Measurements from ENCODE around the gene MYH7.

Gene MYH7

GRCh38 chr14:23370221-23370620 lies 65.2 kb downstream of the MYH7 start:
- Histone ChIP-seq H3K4ac (ENCODE audit: low read depth in 1 of 2, low read length in 2 of 2) (no peak overlapping the region), H3K27me3 (ENCODE audit: control insufficient read depth in 1 of 2, insufficient read depth in 1 of 2, low read length in 2 of 2) (peaks cover 52 to 62% of the 10 kb centered on the region in 2 experiments), H3K14ac (ENCODE audit: low read length in 2 of 2) (no peak overlapping the region), H3K79me1 (replicated peaks; ENCODE audit: low read length, poor library complexity, severe bottlenecking) (no peaks in the 10 kb centered on the region), H3K4me3 (ENCODE audit: insufficient read depth in 1 of 2, low read depth in 1 of 2, low read length in 2 of 2) (no peak overlapping the region), H2BK5ac (ENCODE audit: low read depth, low read length, poor library complexity, severe bottlenecking) (no peak overlapping the region), H2AK5ac (ENCODE audit: low read length, severe bottlenecking) (no peak overlapping the region), H3K4me2 (ENCODE audit: low read length, poor library complexity, severe bottlenecking) (no peak overlapping the region), H2BK15ac (ENCODE audit: low read depth, poor library complexity, severe bottlenecking) (no peak overlapping the region), H2BK12ac (ENCODE audit: low read length in 2 of 2) (no peak overlapping the region), H3K4me1 (ENCODE audit: control insufficient read depth, insufficient read depth, low read depth, low read length) (peaks cover 9% of the 10 kb centered on the region), H4K8ac (ENCODE audit: low read length) (no peak overlapping the region), H3K9me3 (ENCODE audit: control insufficient read depth, low read length) (no peaks in the 10 kb centered on the region), H3K23ac (ENCODE audit: low read length in 2 of 2) (no peak overlapping the region), H3K36me3 (ENCODE audit: control insufficient read depth in 1 of 2, insufficient read depth in 2 of 2, low read depth in 1 of 2, low read length in 2 of 2) (no peaks in the 10 kb centered on the region), H3K9ac (ENCODE audit: low read length) (no peak overlapping the region), H2AFZ (ENCODE audit: low read depth, low read length) (no peak overlapping the region), H2BK120ac (ENCODE audit: low read depth, low read length) (no peak overlapping the region), H4K91ac (ENCODE audit: low read length) (no peak overlapping the region), H3K27ac (ENCODE audit: low read length, poor library complexity, severe bottlenecking) (no peak overlapping the region), H3K18ac (ENCODE audit: low read depth in 1 of 2, low read length in 2 of 2) (no peak overlapping the region)
- no peak for DNase-seq
- 31% methylated on average over 1 of the region's 1 CpG for WGBS

- Histone ChIP-seq H2BK120ac (ENCODE audit: low read depth, low read length) (peak overlapping the region; percentile 58), H4K91ac (ENCODE audit: low read length) (peak overlapping the region; percentile 84), H3K4ac (ENCODE audit: low read depth in 1 of 2, low read length in 2 of 2) (peak overlapping the region in 1 of 2 experiments; percentile 13), H3K27me3 (ENCODE audit: control insufficient read depth in 1 of 2, insufficient read depth in 1 of 2, low read length in 2 of 2) (peaks cover 34 to 60% of the 10 kb centered on the region in 2 experiments), H3K4me1 (ENCODE audit: control insufficient read depth, insufficient read depth, low read depth, low read length) (peaks cover 16% of the 10 kb centered on the region), H2BK5ac (ENCODE audit: low read depth, low read length, poor library complexity, severe bottlenecking) (peak overlapping the region; percentile 47), H2AFZ (ENCODE audit: low read depth, low read length) (peak overlapping the region; percentile 75), H3K9ac (ENCODE audit: low read length) (peak overlapping the region; percentile 78), H3K4me3 (ENCODE audit: insufficient read depth in 1 of 2, low read depth in 1 of 2, low read length in 2 of 2) (no peak overlapping the region), H3K79me1 (replicated peaks; ENCODE audit: low read length, poor library complexity, severe bottlenecking) (peaks cover 8% of the 10 kb centered on the region), H2BK12ac (ENCODE audit: low read length in 2 of 2) (peak overlapping the region in 1 of 2 experiments; percentile 59), H3K18ac (ENCODE audit: low read depth in 1 of 2, low read length in 2 of 2) (peak overlapping the region; percentile 81 to 83), H3K36me3 (ENCODE audit: control insufficient read depth in 1 of 2, insufficient read depth in 2 of 2, low read depth in 1 of 2, low read length in 2 of 2) (no peaks in the 10 kb centered on the region), H2AK5ac (ENCODE audit: low read length, severe bottlenecking) (no peak overlapping the region), H2BK15ac (ENCODE audit: low read depth, poor library complexity, severe bottlenecking) (peak overlapping the region; percentile 29), H4K8ac (ENCODE audit: low read length) (peak overlapping the region; percentile 85), H3K4me2 (ENCODE audit: low read length, poor library complexity, severe bottlenecking) (peak overlapping the region; percentile 93), H3K23ac (ENCODE audit: low read length in 2 of 2) (no peak overlapping the region), H3K14ac (ENCODE audit: low read length in 2 of 2) (no peak overlapping the region), H3K27ac (ENCODE audit: low read length, poor library complexity, severe bottlenecking) (peak overlapping the region; percentile 75), H3K9me3 (ENCODE audit: control insufficient read depth, low read length) (no peaks in the 10 kb centered on the region)
- DNase-seq: peak; percentile 82
- 3% methylated on average over 34 of the region's 34 CpGs for WGBS
Observed at GRCh38 chr14:23366426-23366921, 69.0 kb downstream of the MYH7 start.

- peak overlapping the region in 1 of 2 experiments; percentile 75 for H2BK12ac ChIP-seq (ENCODE audit: low read length in 2 of 2)
- H3K4me3 ChIP-seq (ENCODE audit: insufficient read depth in 1 of 2, low read depth in 1 of 2, low read length in 2 of 2): peak overlapping the region; percentile 44 to 65
- H3K4me1 ChIP-seq (ENCODE audit: control insufficient read depth, insufficient read depth, low read depth, low read length): peaks cover 18% of the 10 kb centered on the region
- peak overlapping the region; percentile 51 for H2AFZ ChIP-seq (ENCODE audit: low read depth, low read length)
- peak overlapping the region; percentile 18 for H3K27ac ChIP-seq (ENCODE audit: low read length, poor library complexity, severe bottlenecking)
- H3K9me3 ChIP-seq (ENCODE audit: control insufficient read depth, low read length): no peaks in the 10 kb centered on the region
- peak overlapping the region; percentile 92 for H3K9ac ChIP-seq (ENCODE audit: low read length)
- peak overlapping the region; percentile 69 to 81 for H3K4ac ChIP-seq (ENCODE audit: low read depth in 1 of 2, low read length in 2 of 2)
- H2BK120ac ChIP-seq (ENCODE audit: low read depth, low read length): peak overlapping the region; percentile 74
- H3K18ac ChIP-seq (ENCODE audit: low read depth in 1 of 2, low read length in 2 of 2): peak overlapping the region; percentile 54 to 98
- no peaks in the 10 kb centered on the region for H3K36me3 ChIP-seq (ENCODE audit: control insufficient read depth in 1 of 2, insufficient read depth in 2 of 2, low read depth in 1 of 2, low read length in 2 of 2)
- peak; percentile 85 for DNase-seq
- peak overlapping the region in 1 of 2 experiments; percentile 68 for H3K14ac ChIP-seq (ENCODE audit: low read length in 2 of 2)
- H3K23ac ChIP-seq (ENCODE audit: low read length in 2 of 2): peak overlapping the region in 1 of 2 experiments; percentile 32
- H4K91ac ChIP-seq (ENCODE audit: low read length): peak overlapping the region; percentile 47
- peak overlapping the region; percentile 93 for H3K4me2 ChIP-seq (ENCODE audit: low read length, poor library complexity, severe bottlenecking)
- no peak overlapping the region for H2AK5ac ChIP-seq (ENCODE audit: low read length, severe bottlenecking)
- H3K27me3 ChIP-seq (ENCODE audit: control insufficient read depth in 1 of 2, insufficient read depth in 1 of 2, low read length in 2 of 2): peaks cover 28 to 55% of the 10 kb centered on the region in 2 experiments
- peaks cover 12% of the 10 kb centered on the region for H3K79me1 ChIP-seq (replicated peaks; ENCODE audit: low read length, poor library complexity, severe bottlenecking)
- WGBS: under 1% methylated on average over 36 of the region's 51 CpGs
- H4K8ac ChIP-seq (ENCODE audit: low read length): peak overlapping the region; percentile 39
- peak overlapping the region; percentile 20 for H2BK5ac ChIP-seq (ENCODE audit: low read depth, low read length, poor library complexity, severe bottlenecking)
- H2BK15ac ChIP-seq (ENCODE audit: low read depth, poor library complexity, severe bottlenecking): peak overlapping the region; percentile 91
Observed at GRCh38 chr14:23365732-23366425, 69.6 kb downstream of the MYH7 start.

- peak within 1 kb of the TSS; percentile 81 to 83 for H3K14ac ChIP-seq (ENCODE audit: low read length in 2 of 2)
- H2BK15ac ChIP-seq (ENCODE audit: low read depth, poor library complexity, severe bottlenecking): peak within 1 kb of the TSS; percentile 91
- no peak within 1 kb of the TSS for H2AK5ac ChIP-seq (ENCODE audit: low read length, severe bottlenecking)
- H3K27ac ChIP-seq (ENCODE audit: low read length, poor library complexity, severe bottlenecking): peak within 1 kb of the TSS; percentile 18
- H3K23ac ChIP-seq (ENCODE audit: low read length in 2 of 2): peak within 1 kb of the TSS in 1 of 2 experiments; percentile 32
- H3K27me3 ChIP-seq (ENCODE audit: control insufficient read depth in 1 of 2, insufficient read depth in 1 of 2, low read length in 2 of 2): peaks cover 22 to 49% of the 10 kb centered on the region in 2 experiments
- H4K8ac ChIP-seq (ENCODE audit: low read length): peak within 1 kb of the TSS; percentile 39
- H3K79me1 ChIP-seq (replicated peaks; ENCODE audit: low read length, poor library complexity, severe bottlenecking): peaks cover 19% of the 10 kb centered on the region
- H2AFZ ChIP-seq (ENCODE audit: low read depth, low read length): peak within 1 kb of the TSS; percentile 66
- peaks cover 21% of the 10 kb centered on the region for H3K4me1 ChIP-seq (ENCODE audit: control insufficient read depth, insufficient read depth, low read depth, low read length)
- peaks cover 0 to 6% of the 10 kb centered on the region in 2 experiments for H3K36me3 ChIP-seq (ENCODE audit: control insufficient read depth in 1 of 2, insufficient read depth in 2 of 2, low read depth in 1 of 2, low read length in 2 of 2)
- peak within 1 kb of the TSS; percentile 20 for H2BK5ac ChIP-seq (ENCODE audit: low read depth, low read length, poor library complexity, severe bottlenecking)
- peak within 1 kb of the TSS; percentile 69 to 93 for H3K4ac ChIP-seq (ENCODE audit: low read depth in 1 of 2, low read length in 2 of 2)
- H4K91ac ChIP-seq (ENCODE audit: low read length): peak within 1 kb of the TSS; percentile 47
- peak within 1 kb of the TSS; percentile 74 for H2BK120ac ChIP-seq (ENCODE audit: low read depth, low read length)
- H3K9me3 ChIP-seq (ENCODE audit: control insufficient read depth, low read length): no peaks in the 10 kb centered on the region
- H2BK12ac ChIP-seq (ENCODE audit: low read length in 2 of 2): peak within 1 kb of the TSS in 1 of 2 experiments; percentile 75
- peak within 1 kb of the TSS; percentile 65 to 66 for H3K4me3 ChIP-seq (ENCODE audit: insufficient read depth in 1 of 2, low read depth in 1 of 2, low read length in 2 of 2)
- 1% methylated on average over 46 of the region's 74 CpGs for WGBS
- peak within 1 kb of the TSS; percentile 54 to 98 for H3K18ac ChIP-seq (ENCODE audit: low read depth in 1 of 2, low read length in 2 of 2)
- peak within 1 kb of the TSS; percentile 93 for H3K4me2 ChIP-seq (ENCODE audit: low read length, poor library complexity, severe bottlenecking)
- peak; percentile 52 for DNase-seq
- peak within 1 kb of the TSS; percentile 92 for H3K9ac ChIP-seq (ENCODE audit: low read length)
Observed at GRCh38 chr14:23365036-23365731, 70.3 kb downstream of the MYH7 start, which contains the start of gene EFS. Gene EFS (minus strand): TSS chr14:23365172. CDS start chr14:23365025, 147 bp downstream.
